ENCODE measurements around the gene SEMA6D. TPM values are rescaled to one million over a fixed set of nuclear protein-coding genes. Genes with fewer than 3 reads are reported as not detected.

Gene SEMA6D
- total RNA-seq, 2 experiments from 2014 or later: not detected

GRCh38 chr15:47817969-47818548, 100.8 kb downstream of the SEMA6D start:
- no peaks in the 10 kb centered on the region for H3K36me3 Mint-ChIP-seq (ENCODE audit: low read depth)
- peaks cover 9% of the 10 kb centered on the region for H3K4me1 Mint-ChIP-seq
- H3K9me3 Mint-ChIP-seq (ENCODE audit: low read depth): no peaks in the 10 kb centered on the region
- ChIA-PET CTCF (no interaction called here), POLR2A (no interaction called here)
- H3K27me3 Mint-ChIP-seq: peaks cover 28% of the 10 kb centered on the region
- intact Hi-C loops (cut with DNase I, micrococcal nuclease): no loop called here
- ATAC-seq: no peak
- H3K27ac Mint-ChIP-seq: no peak overlapping the region
- no peak overlapping the region for H3K4me3 Mint-ChIP-seq
- no peak for DNase-seq

GRCh38 chr15:47819158-47819557, 101.9 kb downstream of the SEMA6D start:
- H3K27me3 Mint-ChIP-seq: peaks cover 26% of the 10 kb centered on the region
- no peaks in the 10 kb centered on the region for H3K36me3 Mint-ChIP-seq (ENCODE audit: low read depth)
- no peaks in the 10 kb centered on the region for H3K9me3 Mint-ChIP-seq (ENCODE audit: low read depth)
- no peak overlapping the region for H3K4me3 Mint-ChIP-seq
- ATAC-seq (no peak), DNase-seq (no peak)
- ChIA-PET POLR2A (no interaction called here), CTCF (no interaction called here)
- intact Hi-C loops (cut with DNase I, micrococcal nuclease): no loop called here
- H3K27ac Mint-ChIP-seq: no peak overlapping the region
- peaks cover 3% of the 10 kb centered on the region for H3K4me1 Mint-ChIP-seq

- H3K27me3 Mint-ChIP-seq: peaks cover 26% of the 10 kb centered on the region
- no peak overlapping the region for H3K27ac Mint-ChIP-seq
- no peaks in the 10 kb centered on the region for H3K9me3 Mint-ChIP-seq (ENCODE audit: low read depth)
- POLR2A ChIA-PET: no interaction called here
- DNase-seq: peak; percentile 19
- H3K36me3 Mint-ChIP-seq (ENCODE audit: low read depth): no peaks in the 10 kb centered on the region
- peak; percentile 36 for ATAC-seq
- CTCF ChIA-PET: interaction anchor here (0.5 to 0.7 kb wide), 2 partner anchors 20 to 78 kb away, joined by 3 to 4 read pairs; no protein-coding TSS in a partner anchor
- intact Hi-C loops (cut with DNase I, micrococcal nuclease): no loop called here
- no peaks in the 10 kb centered on the region for H3K4me1 Mint-ChIP-seq
- H3K4me3 Mint-ChIP-seq: no peak overlapping the region
Measured at GRCh38 chr15:47820057-47820746, 102.9 kb downstream of the SEMA6D start.

- no peak overlapping the region for H3K4me3 Mint-ChIP-seq
Measured at GRCh38 chr15:47820747-47821319, 103.5 kb downstream of the SEMA6D start.

GRCh38 chr15:47822048-47822447, 104.7 kb downstream of the SEMA6D start:
- ATAC-seq (no peak), DNase-seq (no peak)
- H3K9me3 Mint-ChIP-seq (ENCODE audit: low read depth): no peaks in the 10 kb centered on the region
- intact Hi-C loops (cut with DNase I, micrococcal nuclease): no loop called here
- no peaks in the 10 kb centered on the region for H3K4me1 Mint-ChIP-seq
- no peak overlapping the region for H3K27ac Mint-ChIP-seq
- H3K4me3 Mint-ChIP-seq: no peak overlapping the region
- CTCF ChIA-PET: no interaction called here
- POLR2A ChIA-PET: no interaction called here
- H3K36me3 Mint-ChIP-seq (ENCODE audit: low read depth): no peaks in the 10 kb centered on the region
- H3K27me3 Mint-ChIP-seq: peaks cover 25% of the 10 kb centered on the region

More at GRCh38 chr15:47820747-47821319, 103.5 kb downstream of the SEMA6D start:
- Mint-ChIP-seq H3K27ac (no peak overlapping the region), H3K9me3 (ENCODE audit: low read depth) (no peaks in the 10 kb centered on the region), H3K27me3 (peaks cover 29% of the 10 kb centered on the region), H3K4me1 (no peaks in the 10 kb centered on the region), H3K36me3 (ENCODE audit: low read depth) (no peaks in the 10 kb centered on the region)
- POLR2A ChIA-PET: no interaction called here
- ATAC-seq: peak; percentile 44
- CTCF ChIA-PET: interaction anchor here (0.7 kb wide), 1 partner anchor 19 kb away, joined by 3 read pairs; no protein-coding TSS in a partner anchor
- intact Hi-C loops (cut with DNase I, micrococcal nuclease): no loop called here
- DNase-seq: no peak

All from activated CD4-positive, alpha-beta T cell treated with anti-CD3 and anti-CD28 coated beads for 36 hours (primary cell).